SU-DHL-6 (cell line): Measurements from ENCODE around the gene CCNF.
A peak's percentile ranks its signal among the peaks of the same experiment; 100 is the strongest.

Experiments
- H2AFZ ChIP-seq: fragments of 200-600 bp; sonication (generic); 2 replicates; pipeline ENCODE4 v1.6.1; 2014; ENCODE audit warnings: low read depth, mild to moderate bottlenecking, moderate library complexity, mixed read lengths, antibody characterized with exemption, low read length; ENCODE audit not compliant: severe bottlenecking
- H3F3A ChIP-seq: fragments of 200-600 bp; shearing (Covaris generic); 2 replicates; pipeline ENCODE4 v1.6.0; 2016; ENCODE audit warnings: antibody characterized with exemption, mild to moderate bottlenecking; ENCODE audit not compliant: insufficient read depth
- H3K27ac ChIP-seq: fragments of 200-600 bp; sonication (generic); 2 replicates; pipeline ENCODE4 v1.5.1; 2016; ENCODE audit warnings: low read depth, mild to moderate bottlenecking, low read length, moderate library complexity, mixed read lengths
- H3K27me3 ChIP-seq: fragments of 200-600 bp; sonication (generic), shearing (Covaris generic); 2 replicates; pipeline ENCODE4 v1.6.0; 2014; ENCODE audit warnings: mild to moderate bottlenecking, low read length
- H3K36me3 ChIP-seq: fragments of 200-600 bp; sonication (generic); 2 replicates; pipeline ENCODE4 v1.6.1; 2014; ENCODE audit warnings: mild to moderate bottlenecking, low read length, mixed read lengths
- H3K4me2 ChIP-seq: fragments of 300-600, 200-600 bp; shearing (Covaris generic), sonication (generic); 2 replicates; pipeline ENCODE4 v1.6.0; 2014; ENCODE audit warnings: low read length, low read depth, mild to moderate bottlenecking; ENCODE audit not compliant: poor library complexity, severe bottlenecking
- H3K4me3 ChIP-seq: fragments of 200-600 bp; sonication (generic); 2 replicates; pipeline ENCODE4 v1.5.1; 2014; ENCODE audit warnings: antibody characterized with exemption, low read length, mild to moderate bottlenecking, mixed read lengths; ENCODE audit not compliant: insufficient read depth, poor library complexity, severe bottlenecking
- H3K79me2 ChIP-seq: fragments of 200-600 bp; sonication (generic); 2 replicates; pipeline ENCODE4 v1.6.1; 2014; ENCODE audit warnings: mild to moderate bottlenecking, low read length, moderate library complexity; ENCODE audit not compliant: insufficient read depth
- H3K9ac ChIP-seq: fragments of 200-600 bp; sonication (generic); 2 replicates; pipeline ENCODE4 v1.7.0; 2014; ENCODE audit warnings: mild to moderate bottlenecking, low read length
- H3K9me2 ChIP-seq: fragments of 200-600 bp; sonication (generic); replicated peaks from 2 replicates; pipeline ENCODE4 v1.6.1; 2014; ENCODE audit warnings: low read length; ENCODE audit not compliant: insufficient read depth
- H3K9me3 ChIP-seq: fragments of 200-600 bp; sonication (generic); 2 replicates; pipeline ENCODE4 v1.6.1; 2014; ENCODE audit warnings: low read length, mixed read lengths; ENCODE audit not compliant: insufficient read depth
- H4K20me1 ChIP-seq: fragments of 200-600 bp; sonication (generic); 2 replicates; pipeline ENCODE4 v1.6.1; 2014; ENCODE audit warnings: low read depth, mild to moderate bottlenecking, antibody characterized with exemption, low read length, moderate library complexity, mixed read lengths
- EZH2phosphoT487 ChIP-seq: fragments of 200-600 bp; sonication (generic), shearing (Covaris generic); conservative IDR thresholded peaks from 2 replicates; pipeline ENCODE4 v1.6.1; 2018; ENCODE audit warnings: mild to moderate bottlenecking, antibody characterized with exemption, low read length, moderate library complexity, mixed read lengths
- TF ChIP-seq, protein P1 (sequence below): fragments of 200-600 bp; sonication (generic); IDR thresholded peaks from one replicate; pipeline ENCODE4 v1.5.1; 2017; ENCODE audit warnings: antibody characterized with exemption, mild to moderate bottlenecking, low read length, moderate library complexity; ENCODE audit not compliant: insufficient read depth, poor library complexity, severe bottlenecking

The CCNF gene, protein sequence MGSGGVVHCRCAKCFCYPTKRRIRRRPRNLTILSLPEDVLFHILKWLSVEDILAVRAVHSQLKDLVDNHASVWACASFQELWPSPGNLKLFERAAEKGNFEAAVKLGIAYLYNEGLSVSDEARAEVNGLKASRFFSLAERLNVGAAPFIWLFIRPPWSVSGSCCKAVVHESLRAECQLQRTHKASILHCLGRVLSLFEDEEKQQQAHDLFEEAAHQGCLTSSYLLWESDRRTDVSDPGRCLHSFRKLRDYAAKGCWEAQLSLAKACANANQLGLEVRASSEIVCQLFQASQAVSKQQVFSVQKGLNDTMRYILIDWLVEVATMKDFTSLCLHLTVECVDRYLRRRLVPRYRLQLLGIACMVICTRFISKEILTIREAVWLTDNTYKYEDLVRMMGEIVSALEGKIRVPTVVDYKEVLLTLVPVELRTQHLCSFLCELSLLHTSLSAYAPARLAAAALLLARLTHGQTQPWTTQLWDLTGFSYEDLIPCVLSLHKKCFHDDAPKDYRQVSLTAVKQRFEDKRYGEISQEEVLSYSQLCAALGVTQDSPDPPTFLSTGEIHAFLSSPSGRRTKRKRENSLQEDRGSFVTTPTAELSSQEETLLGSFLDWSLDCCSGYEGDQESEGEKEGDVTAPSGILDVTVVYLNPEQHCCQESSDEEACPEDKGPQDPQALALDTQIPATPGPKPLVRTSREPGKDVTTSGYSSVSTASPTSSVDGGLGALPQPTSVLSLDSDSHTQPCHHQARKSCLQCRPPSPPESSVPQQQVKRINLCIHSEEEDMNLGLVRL

DNA sequence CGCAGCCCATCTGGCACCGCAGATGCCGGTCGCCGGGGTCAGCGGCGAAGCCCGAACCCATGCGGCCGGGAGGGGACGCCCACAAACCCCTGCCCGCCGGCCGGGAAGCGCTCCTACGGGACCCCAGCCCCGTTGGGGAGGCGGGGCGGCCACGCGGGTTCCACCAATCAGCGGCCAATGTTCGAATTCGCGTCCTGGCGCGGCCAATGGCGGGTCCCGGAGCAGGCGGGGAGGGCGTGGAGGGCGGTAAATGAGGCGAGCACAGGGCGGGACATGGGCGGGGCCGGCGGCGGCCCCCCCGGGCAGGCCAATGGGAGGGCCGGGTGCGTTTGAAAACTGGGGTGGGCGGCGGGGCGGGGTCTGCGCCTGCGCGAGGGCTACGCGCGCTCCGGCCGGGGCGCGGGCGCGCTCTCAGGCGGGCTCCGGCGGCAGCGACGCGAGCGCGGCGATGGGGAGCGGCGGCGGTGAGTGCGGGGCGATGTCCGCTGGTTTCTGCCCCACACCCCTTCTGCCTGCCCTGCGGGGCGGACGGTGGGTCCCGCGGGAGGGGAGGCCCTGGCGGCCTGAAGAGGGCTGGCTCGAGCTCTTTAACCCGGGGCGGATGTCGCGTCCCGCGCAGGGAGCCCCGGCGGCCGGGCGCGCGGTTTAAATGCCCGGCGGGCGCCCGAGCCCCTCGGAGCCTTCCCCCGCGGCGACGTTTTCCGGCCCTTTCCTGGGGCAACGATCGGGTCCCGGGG is at the start of gene CCNF:
Gene CCNF (plus strand): TSS at position 414 of the 737 bp plus-strand sequence. CDS start 35 bp downstream, at position 449.
- Histone ChIP-seq H3K36me3 (peaks cover 18% of the 10 kb centered on the region), H3K4me3 (peak within 1 kb of the TSS; percentile 80), H3K79me2 (peaks cover 38% of the 10 kb centered on the region), H3K9me2 (no peaks in the 10 kb centered on the region), H3K4me2 (peak within 1 kb of the TSS; percentile 82), H3F3A (no peaks in the 10 kb centered on the region), H3K9me3 (no peaks in the 10 kb centered on the region), H3K27ac (peak within 1 kb of the TSS; percentile 72), H3K27me3 (no peaks in the 10 kb centered on the region), H3K9ac (peak within 1 kb of the TSS; percentile 96), H4K20me1 (0 out of 2 replicates have a peak, but pooled peaks cover 7% of the 10 kb centered on the region), H2AFZ (peak within 1 kb of the TSS; percentile 73)
- no peak for TF ChIP-seq EZH2phosphoT487
- TF ChIP-seq, protein P1, sequence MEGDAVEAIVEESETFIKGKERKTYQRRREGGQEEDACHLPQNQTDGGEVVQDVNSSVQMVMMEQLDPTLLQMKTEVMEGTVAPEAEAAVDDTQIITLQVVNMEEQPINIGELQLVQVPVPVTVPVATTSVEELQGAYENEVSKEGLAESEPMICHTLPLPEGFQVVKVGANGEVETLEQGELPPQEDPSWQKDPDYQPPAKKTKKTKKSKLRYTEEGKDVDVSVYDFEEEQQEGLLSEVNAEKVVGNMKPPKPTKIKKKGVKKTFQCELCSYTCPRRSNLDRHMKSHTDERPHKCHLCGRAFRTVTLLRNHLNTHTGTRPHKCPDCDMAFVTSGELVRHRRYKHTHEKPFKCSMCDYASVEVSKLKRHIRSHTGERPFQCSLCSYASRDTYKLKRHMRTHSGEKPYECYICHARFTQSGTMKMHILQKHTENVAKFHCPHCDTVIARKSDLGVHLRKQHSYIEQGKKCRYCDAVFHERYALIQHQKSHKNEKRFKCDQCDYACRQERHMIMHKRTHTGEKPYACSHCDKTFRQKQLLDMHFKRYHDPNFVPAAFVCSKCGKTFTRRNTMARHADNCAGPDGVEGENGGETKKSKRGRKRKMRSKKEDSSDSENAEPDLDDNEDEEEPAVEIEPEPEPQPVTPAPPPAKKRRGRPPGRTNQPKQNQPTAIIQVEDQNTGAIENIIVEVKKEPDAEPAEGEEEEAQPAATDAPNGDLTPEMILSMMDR: no peak

DNA sequence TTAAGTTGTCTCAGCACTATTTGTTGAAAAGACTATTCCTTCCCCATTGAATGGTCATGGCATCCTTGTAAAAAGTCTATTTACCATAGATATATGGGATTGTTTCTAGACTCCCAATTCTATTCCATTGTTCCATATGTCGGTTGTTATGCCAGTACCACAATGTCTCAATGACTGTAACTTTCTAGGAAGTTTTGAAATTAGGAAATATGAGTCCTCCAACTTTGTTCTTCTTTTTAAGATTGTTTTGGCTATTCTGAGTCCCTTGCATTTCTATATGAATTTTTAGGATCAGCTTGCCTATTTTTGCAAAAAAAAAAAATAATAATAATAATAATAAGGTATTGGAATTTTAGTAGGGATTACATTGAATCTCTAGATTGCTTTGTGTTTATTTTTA is 45.7 kb upstream of the CCNF start:
- no peak for TF ChIP-seq EZH2phosphoT487
- TF ChIP-seq, protein P1: no peak
- no peaks in the 10 kb centered on the region for H3K27me3 ChIP-seq
- no peak overlapping the region for H3K4me2 ChIP-seq

DNA sequence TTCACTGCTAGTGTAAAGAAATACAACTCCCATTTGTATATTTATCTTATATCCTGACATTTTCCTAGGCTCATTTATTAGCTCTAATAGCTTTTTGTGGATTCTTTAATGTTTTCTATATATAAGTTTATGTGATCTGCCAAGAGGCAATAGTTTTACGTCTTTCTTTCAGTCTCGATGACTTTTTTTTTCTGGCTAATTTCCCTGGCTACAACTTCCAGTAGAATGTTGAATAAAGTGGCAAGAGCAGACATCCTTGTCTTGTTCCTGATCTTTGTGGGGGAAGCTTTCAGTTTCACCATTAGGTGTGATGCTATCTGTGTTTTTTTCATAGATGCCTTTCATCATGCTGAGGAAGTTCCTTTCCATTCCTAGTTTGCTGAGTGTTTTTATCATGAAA is 44.8 kb upstream of the CCNF start:
- no peaks in the 10 kb centered on the region for H3F3A ChIP-seq
- no peak overlapping the region for H3K27ac ChIP-seq
- no peak for TF ChIP-seq EZH2phosphoT487
- TF ChIP-seq, protein P1: no peak

More for the DNA sequence above, 45.7 kb upstream of the CCNF start:
- no peaks in the 10 kb centered on the region for H3K79me2 ChIP-seq
- H3K9ac ChIP-seq: no peak overlapping the region
- H3K36me3 ChIP-seq: no peaks in the 10 kb centered on the region
- H3K4me3 ChIP-seq: no peak overlapping the region
- no peak overlapping the region for H2AFZ ChIP-seq
- H3K27ac ChIP-seq: no peak overlapping the region
- H3K9me2 ChIP-seq: no peaks in the 10 kb centered on the region
- no peaks in the 10 kb centered on the region for H3K9me3 ChIP-seq
- H4K20me1 ChIP-seq: no peaks in the 10 kb centered on the region
- no peaks in the 10 kb centered on the region for H3F3A ChIP-seq

More for the DNA sequence above, 44.8 kb upstream of the CCNF start:
- H3K4me3 ChIP-seq: no peak overlapping the region
- H3K9ac ChIP-seq: no peak overlapping the region
- no peaks in the 10 kb centered on the region for H3K9me2 ChIP-seq
- H3K9me3 ChIP-seq: no peaks in the 10 kb centered on the region
- H3K79me2 ChIP-seq: no peaks in the 10 kb centered on the region
- no peaks in the 10 kb centered on the region for H3K27me3 ChIP-seq
- H4K20me1 ChIP-seq: no peaks in the 10 kb centered on the region
- H2AFZ ChIP-seq: no peak overlapping the region
- H3K4me2 ChIP-seq: no peak overlapping the region
- no peaks in the 10 kb centered on the region for H3K36me3 ChIP-seq
